T-helper 9 cell (primary cell): ENCODE measurements around the gene GMPPB.
A peak's percentile ranks its signal among the peaks of the same experiment; 100 is the strongest.
"Not testable (repeated sequence)": the region's sequence is repeated elsewhere in the genome, so short reads cannot be mapped to it uniquely, and the experiment has no call there.

Experiments used
- DNase-seq: peaks from one replicate; pipeline ENCODE4 v3.0.0-alpha.2; 2020
- total RNA-seq, 2 donors: gene quantifications; one replicate each; lab custom pipeline; 2026; lab: John Stamatoyannopoulos, UW

The GMPPB gene
- total RNA-seq, result 50.1 to 86.2 reads per million in 2 donors

- DNase-seq, result peak; percentile 88
Measured at GRCh38 chr3:49723628-49724551, at the start of gene GMPPB. Gene GMPPB (minus strand): TSS chr3:49723951. CDS start chr3:49723726, 225 bp downstream.

- no peak for DNase-seq
Measured at GRCh38 chr3:49772703-49773102, 49.0 kb upstream of the GMPPB start.

- no peak for DNase-seq
Measured at GRCh38 chr3:49771340-49771938, 47.7 kb upstream of the GMPPB start.

- no peak for DNase-seq
Measured at GRCh38 chr3:49769926-49770325, 46.2 kb upstream of the GMPPB start.

- DNase-seq, result no peak
Measured at GRCh38 chr3:49769286-49769915, 45.6 kb upstream of the GMPPB start.

GRCh38 chr3:49763981-49764380, 40.2 kb upstream of the GMPPB start:
- no peak for DNase-seq

- DNase-seq, result no peak
Measured at GRCh38 chr3:49761661-49762060, 37.9 kb upstream of the GMPPB start.

GRCh38 chr3:49759226-49759625, 35.5 kb upstream of the GMPPB start:
- no peak for DNase-seq

GRCh38 chr3:49757197-49757596, 33.4 kb upstream of the GMPPB start:
- DNase-seq, result no peak

- no peak for DNase-seq
Measured at GRCh38 chr3:49756036-49756435, 32.3 kb upstream of the GMPPB start.

GRCh38 chr3:49754536-49754935, 30.8 kb upstream of the GMPPB start:
- no peak for DNase-seq

GRCh38 chr3:49751501-49751900, 27.8 kb upstream of the GMPPB start:
- no peak for DNase-seq

GRCh38 chr3:49750056-49750455, 26.3 kb upstream of the GMPPB start:
- no peak for DNase-seq

- DNase-seq, result not testable (repeated sequence)
Measured at GRCh38 chr3:49748874-49749273, 25.1 kb upstream of the GMPPB start.

GRCh38 chr3:49747792-49748480, 24.2 kb upstream of the GMPPB start:
- no peak for DNase-seq

- DNase-seq, result no peak
Measured at GRCh38 chr3:49745986-49746385, 22.2 kb upstream of the GMPPB start.

- DNase-seq, result no peak
Measured at GRCh38 chr3:49740427-49740826, 16.7 kb upstream of the GMPPB start.

- no peak for DNase-seq
Measured at GRCh38 chr3:49738067-49738713, 14.4 kb upstream of the GMPPB start.

GRCh38 chr3:49734752-49735151, 11.0 kb upstream of the GMPPB start:
- no peak for DNase-seq

- no peak for DNase-seq
Measured at GRCh38 chr3:49733551-49733950, 9.8 kb upstream of the GMPPB start.

- no peak for DNase-seq
Measured at GRCh38 chr3:49732597-49732996, 8.8 kb upstream of the GMPPB start.

- DNase-seq, result no peak
Measured at GRCh38 chr3:49729966-49730609, 6.3 kb upstream of the GMPPB start.
